GM19351 (cell line): ENCODE measurements around the gene ITSN1.

Experiments used
- ATAC-seq: cut with Tn5 transposase; IDR thresholded peaks from one replicate; pipeline ENCODE4 v1.9.1; 2021; ENCODE audit warnings: mild to moderate bottlenecking, moderate library complexity; ENCODE audit not compliant: unreplicated experiment

ITSN1 gene

GRCh38 chr21:33677450-33677849 is 35.1 kb downstream of the ITSN1 start:
- no peak for ATAC-seq

GRCh38 chr21:33680870-33681269 is 38.6 kb downstream of the ITSN1 start:
- no peak for ATAC-seq

GRCh38 chr21:33682992-33683627 is 40.8 kb downstream of the ITSN1 start:
- ATAC-seq = no peak

GRCh38 chr21:33684068-33684467 is 41.8 kb downstream of the ITSN1 start:
- no peak for ATAC-seq

- ATAC-seq = no peak
Measured at GRCh38 chr21:33684923-33685560, 42.7 kb downstream of the ITSN1 start.

GRCh38 chr21:33685613-33686197 is 43.4 kb downstream of the ITSN1 start:
- no peak for ATAC-seq

GRCh38 chr21:33686386-33686785 is 44.1 kb downstream of the ITSN1 start:
- no peak for ATAC-seq

GRCh38 chr21:33687634-33688033 is 45.3 kb downstream of the ITSN1 start:
- no peak for ATAC-seq

- no peak for ATAC-seq
Measured at GRCh38 chr21:33688353-33688752, 46.1 kb downstream of the ITSN1 start.

GRCh38 chr21:33690874-33691273 is 48.6 kb downstream of the ITSN1 start:
- no peak for ATAC-seq

GRCh38 chr21:33691945-33692603 is 49.8 kb downstream of the ITSN1 start:
- ATAC-seq = no peak

- ATAC-seq = no peak
Measured at GRCh38 chr21:33695813-33696212, 53.5 kb downstream of the ITSN1 start.

- no peak for ATAC-seq
Measured at GRCh38 chr21:33696465-33696864, 54.2 kb downstream of the ITSN1 start.

- ATAC-seq = no peak
Measured at GRCh38 chr21:33698087-33698860, 56.0 kb downstream of the ITSN1 start.

GRCh38 chr21:33699277-33699676 is 57.0 kb downstream of the ITSN1 start:
- ATAC-seq = no peak

GRCh38 chr21:33700491-33700890 is 58.2 kb downstream of the ITSN1 start:
- ATAC-seq = no peak

GRCh38 chr21:33703750-33704606 is 61.7 kb downstream of the ITSN1 start:
- no peak for ATAC-seq

GRCh38 chr21:33707846-33708245 is 65.5 kb downstream of the ITSN1 start:
- ATAC-seq = no peak

GRCh38 chr21:33708874-33709273 is 66.6 kb downstream of the ITSN1 start:
- ATAC-seq = no peak
